ENCODE results near the gene FLNB.

GRCh38 chr3:58098531-58098930 is 90.3 kb downstream of the FLNB start:
- TF ChIP-seq RNF2 (IDR thresholded peaks at IDR 0.05; ENCODE audit: borderline replicate concordance, low read depth, low read length, missing control alignments, poor library complexity, severe bottlenecking) (no peak), JUN (IDR thresholded peaks at IDR 0.05; ENCODE audit: low read depth, low read length) (no peak), GABPA (IDR thresholded peaks at IDR 0.05; ENCODE audit: borderline replicate concordance, insufficient read depth, low read length) (no peak), USF2 (IDR thresholded peaks at IDR 0.05; ENCODE audit: low read length) (no peak)
